ACC112 (cell line): ENCODE measurements around the gene NPFFR2.
"Not testable (repeated sequence)": the region's sequence is repeated elsewhere in the genome, so short reads cannot be mapped to it uniquely, and the experiment has no call there.

ENCODE experiments used
- H2AFZ ChIP-seq: fragments of 200-600 bp; sonication (generic); one replicate; pipeline ENCODE4 v1.6.0; 2017; ENCODE audit warnings: antibody characterized with exemption, low read length; ENCODE audit not compliant: unreplicated experiment
- H3K27ac ChIP-seq: fragments of 200-600 bp; sonication (generic); 2 replicates; pipeline ENCODE4 v1.5.1; 2014; ENCODE audit warnings: low read depth, mild to moderate bottlenecking, antibody characterized with exemption, low read length, moderate library complexity
- H3K27me3 ChIP-seq: fragments of 200-600 bp; sonication (generic); 2 replicates; pipeline ENCODE4 v1.6.1; 2014; ENCODE audit warnings: mild to moderate bottlenecking, antibody characterized with exemption, low read length, moderate library complexity, mixed read lengths; ENCODE audit not compliant: insufficient read depth
- H3K36me3 ChIP-seq: fragments of 200-600 bp; sonication (generic); 2 replicates; pipeline ENCODE4 v1.6.1; 2016; ENCODE audit warnings: mild to moderate bottlenecking, antibody characterized with exemption, low read length, moderate library complexity, mixed read lengths; ENCODE audit not compliant: insufficient read depth
- H3K4me1 ChIP-seq: fragments of 200-600 bp; sonication (generic); one replicate; pipeline ENCODE4 v1.6.1; 2016; ENCODE audit warnings: low read length, mixed read lengths; ENCODE audit not compliant: insufficient read depth, unreplicated experiment, control insufficient read depth
- H3K4me3 ChIP-seq: fragments of 200-600 bp; sonication (generic); 2 replicates; pipeline ENCODE4 v1.5.1; 2014; ENCODE audit warnings: mild to moderate bottlenecking, low read depth, low read length
- H3K79me2 ChIP-seq: fragments of 200-600 bp; sonication (generic); one replicate; pipeline ENCODE4 v1.6.0; 2016; ENCODE audit warnings: low read length; ENCODE audit not compliant: control insufficient read depth, unreplicated experiment, insufficient read depth

NPFFR2 gene

GRCh38 chr4:72067051-72067450 lies 35.3 kb downstream of the NPFFR2 start:
- Histone ChIP-seq H2AFZ (no peak overlapping the region), H3K4me1 (no peaks in the 10 kb centered on the region), H3K4me3 (no peak overlapping the region), H3K27me3 (no peaks in the 10 kb centered on the region), H3K27ac (no peak overlapping the region), H3K36me3 (no peaks in the 10 kb centered on the region), H3K79me2 (no peaks in the 10 kb centered on the region)

GRCh38 chr4:72073816-72074215 lies 42.0 kb downstream of the NPFFR2 start:
- no peaks in the 10 kb centered on the region for H3K27me3 ChIP-seq
- H3K4me3 ChIP-seq: no peak overlapping the region
- no peaks in the 10 kb centered on the region for H3K4me1 ChIP-seq
- no peaks in the 10 kb centered on the region for H3K36me3 ChIP-seq
- no peak overlapping the region for H2AFZ ChIP-seq
- H3K27ac ChIP-seq: no peak overlapping the region
- H3K79me2 ChIP-seq: no peaks in the 10 kb centered on the region

- no peak overlapping the region for H3K4me3 ChIP-seq
- no peaks in the 10 kb centered on the region for H3K36me3 ChIP-seq
- no peak overlapping the region for H2AFZ ChIP-seq
- no peaks in the 10 kb centered on the region for H3K27me3 ChIP-seq
- H3K4me1 ChIP-seq: no peaks in the 10 kb centered on the region
- no peak overlapping the region for H3K27ac ChIP-seq
- H3K79me2 ChIP-seq: no peaks in the 10 kb centered on the region
These were observed 44.8 kb downstream of the NPFFR2 start for GRCh38 chr4:72076562-72076961.

GRCh38 chr4:72077346-72077745 lies 45.5 kb downstream of the NPFFR2 start:
- Histone ChIP-seq H3K36me3 (no peaks in the 10 kb centered on the region), H3K27me3 (no peaks in the 10 kb centered on the region), H3K27ac (no peak overlapping the region), H3K4me1 (no peaks in the 10 kb centered on the region), H3K79me2 (no peaks in the 10 kb centered on the region), H3K4me3 (no peak overlapping the region), H2AFZ (no peak overlapping the region)

DNA sequence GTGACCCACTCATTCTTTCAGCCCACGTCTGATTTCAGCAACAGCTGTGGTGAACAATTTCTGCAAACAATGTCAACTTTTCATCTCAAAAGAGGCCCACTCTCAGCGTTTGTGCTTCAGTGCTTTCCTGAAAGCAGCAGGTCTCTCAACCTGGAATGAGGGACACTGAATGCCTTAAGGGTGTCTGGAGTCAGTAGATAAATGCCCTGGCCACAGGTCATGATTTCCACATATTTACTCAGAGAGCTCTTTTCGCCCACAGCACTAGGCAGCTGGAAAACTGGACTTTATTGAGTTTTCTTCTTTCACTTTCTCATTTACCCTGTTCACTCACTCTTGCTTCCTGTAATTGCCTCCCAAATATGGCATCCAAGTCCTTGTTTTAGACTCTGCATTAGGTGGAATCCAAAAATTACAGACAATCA lies 52.8 kb downstream of the NPFFR2 start:
- H3K4me1 ChIP-seq: no peaks in the 10 kb centered on the region

DNA sequence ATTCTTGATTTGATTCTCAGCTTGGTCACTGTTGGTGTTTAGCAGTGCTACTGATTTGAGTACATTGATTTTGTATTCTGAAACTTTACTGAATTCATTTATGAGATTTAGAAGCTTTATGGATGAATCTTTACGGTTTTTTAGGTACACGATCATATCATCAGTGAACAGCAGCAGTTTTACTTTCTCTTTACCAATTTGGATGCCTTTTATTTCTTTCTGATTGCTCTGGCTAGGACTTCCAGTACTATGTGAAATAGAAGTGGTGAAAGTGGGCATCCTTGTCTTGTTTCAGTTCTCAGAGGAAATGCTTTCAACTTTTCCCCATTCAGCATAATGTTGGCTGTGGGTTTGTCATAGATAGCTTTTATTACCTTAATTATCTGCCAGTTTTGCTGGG lies 58.8 kb downstream of the NPFFR2 start:
- H3K27ac ChIP-seq, H3K36me3 ChIP-seq, H3K4me1 ChIP-seq, H2AFZ ChIP-seq, H3K79me2 ChIP-seq, H3K27me3 ChIP-seq: not testable (repeated sequence)
- H3K4me3 ChIP-seq: 0 out of 2 replicates have a peak overlapping the region, but pooled peaks have one; percentile 47

More for the DNA sequence above, 52.8 kb downstream of the NPFFR2 start:
- peak overlapping the region; percentile 39; the same call in 1 of the 2 replicates for H3K4me3 ChIP-seq
- H2AFZ ChIP-seq: no peak overlapping the region
- H3K79me2 ChIP-seq: no peaks in the 10 kb centered on the region
- H3K27ac ChIP-seq: no peak overlapping the region
- H3K27me3 ChIP-seq: no peaks in the 10 kb centered on the region
- H3K36me3 ChIP-seq: no peaks in the 10 kb centered on the region

- Histone ChIP-seq H2AFZ (no peak overlapping the region), H3K27me3 (no peaks in the 10 kb centered on the region), H3K36me3 (no peaks in the 10 kb centered on the region), H3K4me1 (no peaks in the 10 kb centered on the region), H3K27ac (no peak overlapping the region), H3K79me2 (no peaks in the 10 kb centered on the region), H3K4me3 (no peak overlapping the region)
These were observed 62.4 kb downstream of the NPFFR2 start for GRCh38 chr4:72094059-72094797.

GRCh38 chr4:72107456-72107855 lies 75.7 kb downstream of the NPFFR2 start:
- Histone ChIP-seq H3K79me2 (no peaks in the 10 kb centered on the region), H3K27me3 (no peaks in the 10 kb centered on the region), H3K27ac (no peak overlapping the region)

GRCh38 chr4:72109364-72109763 lies 77.6 kb downstream of the NPFFR2 start:
- Histone ChIP-seq H3K36me3 (no peaks in the 10 kb centered on the region), H3K4me3 (no peak overlapping the region), H3K27me3 (no peaks in the 10 kb centered on the region), H3K4me1 (no peaks in the 10 kb centered on the region), H2AFZ (no peak overlapping the region), H3K79me2 (no peaks in the 10 kb centered on the region), H3K27ac (no peak overlapping the region)

More at GRCh38 chr4:72107456-72107855, 75.7 kb downstream of the NPFFR2 start:
- no peaks in the 10 kb centered on the region for H3K36me3 ChIP-seq
- no peak overlapping the region for H2AFZ ChIP-seq
- no peak overlapping the region for H3K4me3 ChIP-seq
- no peaks in the 10 kb centered on the region for H3K4me1 ChIP-seq

DNA sequence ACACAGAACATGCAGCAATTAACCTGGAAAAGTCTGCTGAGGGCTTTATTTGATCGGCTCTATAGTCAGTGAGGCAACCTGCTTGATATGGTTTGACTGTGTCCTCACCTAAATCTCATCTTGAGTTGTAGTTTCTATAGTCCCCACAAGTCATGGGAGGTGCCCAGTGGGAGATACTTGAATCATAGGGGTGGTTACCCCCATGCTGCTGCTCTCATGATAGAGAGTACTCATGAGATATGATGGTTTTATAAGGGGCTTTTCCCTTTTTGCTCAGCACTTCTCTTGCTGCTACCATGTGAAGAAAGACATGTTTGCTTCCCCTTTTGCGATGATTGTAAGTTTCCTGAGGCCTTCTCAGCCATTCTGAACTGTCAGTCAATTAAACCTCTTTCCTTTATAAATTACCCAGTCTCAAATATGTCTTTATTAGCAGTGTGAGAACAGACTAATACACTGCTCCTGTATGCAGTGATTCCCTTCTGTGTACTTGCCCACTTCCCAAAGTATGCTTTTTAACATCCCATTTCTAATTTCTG lies 78.2 kb downstream of the NPFFR2 start:
- Histone ChIP-seq H3K27me3 (no peaks in the 10 kb centered on the region), H3K4me1 (no peaks in the 10 kb centered on the region), H2AFZ (no peak overlapping the region), H3K36me3 (no peaks in the 10 kb centered on the region), H3K27ac (no peak overlapping the region), H3K4me3 (no peak overlapping the region), H3K79me2 (no peaks in the 10 kb centered on the region)

GRCh38 chr4:72110886-72111285 lies 79.1 kb downstream of the NPFFR2 start:
- Histone ChIP-seq H3K36me3 (no peaks in the 10 kb centered on the region), H2AFZ (no peak overlapping the region), H3K27me3 (no peaks in the 10 kb centered on the region), H3K79me2 (no peaks in the 10 kb centered on the region), H3K27ac (no peak overlapping the region), H3K4me3 (no peak overlapping the region), H3K4me1 (no peaks in the 10 kb centered on the region)
